M059J (cell line): ENCODE results near the gene EDEM2. TPM values are rescaled to one million over a fixed set of nuclear protein-coding genes. Genes with fewer than 3 reads are reported as not detected.
"Not testable (repeated sequence)": the region's sequence is repeated elsewhere in the genome, so short reads cannot be mapped to it uniquely, and the experiment has no call there.

ENCODE experiments used
- DNase-seq: peaks from one replicate; pipeline ENCODE4 v3.0.0-alpha.2; 2012; ENCODE audit warnings: low read depth
- total RNA-seq: library from RNA; depleted of rRNA; stranded (reverse); fragments of >200 nt; shearing (Covaris generic); gene quantifications from 2 replicates; pipeline ENCODE4 v1.2.3, GENCODE V29; 2014; rRNA removed

EDEM2 gene, protein sequence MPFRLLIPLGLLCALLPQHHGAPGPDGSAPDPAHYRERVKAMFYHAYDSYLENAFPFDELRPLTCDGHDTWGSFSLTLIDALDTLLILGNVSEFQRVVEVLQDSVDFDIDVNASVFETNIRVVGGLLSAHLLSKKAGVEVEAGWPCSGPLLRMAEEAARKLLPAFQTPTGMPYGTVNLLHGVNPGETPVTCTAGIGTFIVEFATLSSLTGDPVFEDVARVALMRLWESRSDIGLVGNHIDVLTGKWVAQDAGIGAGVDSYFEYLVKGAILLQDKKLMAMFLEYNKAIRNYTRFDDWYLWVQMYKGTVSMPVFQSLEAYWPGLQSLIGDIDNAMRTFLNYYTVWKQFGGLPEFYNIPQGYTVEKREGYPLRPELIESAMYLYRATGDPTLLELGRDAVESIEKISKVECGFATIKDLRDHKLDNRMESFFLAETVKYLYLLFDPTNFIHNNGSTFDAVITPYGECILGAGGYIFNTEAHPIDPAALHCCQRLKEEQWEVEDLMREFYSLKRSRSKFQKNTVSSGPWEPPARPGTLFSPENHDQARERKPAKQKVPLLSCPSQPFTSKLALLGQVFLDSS
- 54.5 and 80.3 TPM in 2 replicates for total RNA-seq

DNA sequence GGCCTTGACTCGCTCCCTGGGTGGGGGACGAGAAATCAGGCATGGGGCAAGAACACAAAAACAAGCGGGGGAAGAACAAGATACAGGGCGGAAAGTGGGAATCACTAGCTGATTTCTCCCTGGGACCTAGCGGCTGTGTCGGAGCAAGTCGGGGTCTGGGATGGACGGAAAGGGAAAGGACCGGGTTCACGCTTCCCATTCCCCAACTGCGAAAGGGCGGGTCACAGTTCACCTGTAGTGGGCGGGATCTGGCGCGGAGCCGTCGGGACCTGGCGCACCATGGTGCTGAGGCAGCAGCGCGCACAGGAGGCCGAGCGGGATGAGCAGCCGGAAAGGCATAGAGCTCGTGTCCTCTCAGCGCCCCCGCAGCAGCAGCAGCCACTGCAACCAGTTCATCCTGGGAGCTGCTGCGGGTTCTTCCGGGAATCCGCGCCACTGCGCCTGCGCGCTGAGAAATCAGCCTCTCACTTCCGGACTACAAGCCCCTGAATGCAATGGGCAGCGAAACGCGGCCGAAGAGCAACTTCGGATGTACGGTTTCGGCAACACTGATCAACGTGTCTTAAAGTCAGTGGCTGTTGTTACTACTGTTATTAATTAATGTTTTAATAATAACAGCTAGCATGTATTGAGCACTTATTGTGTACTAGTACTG lies at the start of gene EDEM2:
EDEM2 (minus strand) TSS at position 417 of the 655 bp plus-strand sequence; CDS start at position 339, 78 bp downstream.
- DNase-seq, result peak; percentile 97

DNA sequence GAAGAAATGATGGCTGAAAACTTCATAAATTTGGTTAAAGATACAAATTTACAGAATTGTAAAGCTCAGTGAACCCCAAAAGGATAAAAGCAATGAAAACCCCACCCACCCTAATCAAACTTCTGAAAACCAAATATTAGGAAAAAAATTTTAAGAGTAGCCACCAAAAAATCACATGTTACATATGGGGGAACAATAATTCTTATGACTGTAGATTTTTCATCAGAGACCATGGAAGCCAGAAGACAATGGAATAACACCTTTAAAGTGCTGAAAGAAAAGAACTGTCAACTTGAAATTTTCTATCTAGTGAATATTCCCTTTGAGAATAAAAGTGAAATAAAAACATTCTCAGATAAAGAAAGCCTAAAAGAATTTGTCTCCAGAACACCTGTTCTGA lies 49.2 kb upstream of the EDEM2 start:
- peak; percentile 43 for DNase-seq

DNA sequence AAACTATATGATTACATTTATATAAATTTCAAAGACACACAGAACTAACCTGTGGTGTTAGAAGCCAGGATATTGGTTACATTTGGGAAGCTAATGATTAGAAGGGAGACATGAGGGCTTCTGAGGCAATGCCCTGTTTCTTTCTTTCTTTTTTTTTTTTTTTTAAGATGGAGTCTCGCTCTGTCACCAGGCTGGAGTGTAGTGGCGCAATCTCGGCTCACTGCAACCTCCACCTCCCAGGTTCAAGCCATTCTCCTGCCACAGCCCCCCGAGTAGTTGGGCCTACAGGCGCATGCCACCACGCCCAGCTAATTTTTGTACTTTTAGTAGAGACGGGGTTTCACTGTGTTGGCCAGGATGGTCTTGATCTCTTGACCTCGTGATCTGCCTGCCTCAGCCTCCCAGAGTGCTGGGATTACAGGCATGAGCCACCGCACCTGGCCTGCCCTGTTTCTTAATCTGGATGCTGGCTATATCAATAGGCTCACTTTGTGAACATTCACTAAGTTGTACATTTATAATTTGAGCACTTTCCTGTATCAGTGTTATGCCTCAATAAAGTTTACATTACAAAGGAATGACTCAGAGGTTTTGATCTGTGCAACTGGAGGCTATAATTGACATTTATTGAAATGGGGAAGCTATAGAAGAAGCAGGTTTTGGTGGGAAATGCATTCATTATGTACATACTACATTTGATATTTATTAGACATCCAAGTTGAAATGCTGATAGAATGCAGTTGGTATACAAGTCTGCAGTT lies 46.1 kb upstream of the EDEM2 start:
- DNase-seq, result not testable (repeated sequence)

DNA sequence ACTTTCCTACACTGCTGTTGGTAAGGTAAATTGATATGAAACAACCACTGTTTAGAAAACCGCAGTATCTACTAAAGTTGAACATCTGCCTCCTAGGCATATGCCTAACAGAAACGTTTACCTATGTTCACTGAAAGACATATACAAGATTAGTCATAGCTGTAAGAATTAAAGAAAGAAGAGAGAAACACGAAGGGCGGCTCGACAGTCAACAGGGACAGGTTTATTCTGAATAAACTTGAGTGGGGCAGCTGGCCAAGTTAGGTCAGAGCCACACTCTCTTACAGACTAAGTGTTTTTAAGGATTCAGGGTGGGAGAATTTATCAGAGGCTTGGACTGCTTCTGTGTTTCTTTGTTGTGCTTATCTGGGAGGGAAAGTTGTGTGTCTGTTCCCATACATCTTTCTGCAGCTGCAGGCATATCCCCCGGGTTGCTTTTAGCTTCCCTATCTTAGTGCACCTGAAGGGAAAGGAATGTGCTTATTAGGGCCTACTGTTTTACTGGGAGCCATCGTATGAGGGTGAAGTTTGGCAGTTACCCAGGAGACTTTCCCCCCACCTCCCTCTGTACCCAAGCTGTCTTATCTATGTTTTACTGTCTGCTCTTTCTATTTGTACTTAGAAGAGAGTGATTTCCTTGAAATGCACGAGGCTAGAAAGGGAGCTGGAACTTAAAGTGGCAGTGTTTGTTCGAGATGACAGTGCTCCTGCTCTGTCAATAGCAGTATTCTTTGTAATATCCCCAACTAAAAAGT lies 45.2 kb upstream of the EDEM2 start:
- no peak for DNase-seq

DNA sequence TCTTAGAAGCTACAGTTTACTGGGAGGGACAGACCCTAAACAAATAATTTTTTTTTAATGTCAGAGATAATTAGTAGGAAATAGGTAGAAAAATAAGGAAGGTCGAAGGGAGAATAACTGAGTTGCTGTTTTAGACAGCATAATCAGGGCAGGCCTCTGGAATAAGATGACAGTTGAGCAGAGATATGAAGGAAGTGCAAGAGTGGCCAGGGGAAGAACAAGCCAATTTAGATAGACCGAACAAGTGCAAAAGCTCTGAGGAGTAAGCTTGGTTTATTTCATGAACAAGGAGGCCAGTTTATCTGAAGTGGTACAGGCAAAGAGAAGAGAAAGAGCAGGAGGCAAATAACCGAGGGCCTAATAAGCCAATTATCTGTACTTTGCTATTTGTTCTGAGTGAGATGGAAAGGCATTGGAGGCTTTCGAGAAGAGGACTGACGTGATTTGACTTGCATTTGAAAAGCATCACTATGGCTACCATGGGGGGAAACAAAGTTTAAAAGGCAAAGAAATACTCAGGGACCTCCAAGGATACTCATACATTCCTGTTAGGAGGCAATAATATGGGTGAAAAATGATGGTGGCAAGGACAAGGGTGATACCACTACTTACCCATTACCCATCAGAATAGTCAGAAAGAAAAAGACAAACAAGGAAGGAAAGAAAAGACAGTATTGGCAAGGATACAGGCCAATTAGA lies 44.4 kb upstream of the EDEM2 start:
- DNase-seq, result no peak

DNA sequence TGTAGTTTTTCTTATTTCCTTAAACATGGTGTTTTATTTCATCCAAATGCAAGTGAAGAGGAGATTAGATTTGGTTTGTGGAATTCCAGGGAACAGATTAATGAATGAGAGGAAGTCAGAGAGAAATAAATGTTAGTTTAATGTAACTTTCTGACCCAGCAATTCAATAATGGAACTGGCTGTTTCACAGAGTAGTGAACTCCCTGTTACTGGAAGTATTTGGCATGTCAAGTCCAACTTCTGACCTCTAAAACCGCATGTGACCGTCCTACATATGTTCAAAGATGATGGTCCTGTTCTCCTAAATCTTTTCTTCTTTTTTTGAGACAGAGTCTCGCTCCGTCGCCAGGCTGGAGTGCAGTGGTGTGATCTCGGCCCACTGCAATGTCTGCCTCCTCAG lies 43.4 kb upstream of the EDEM2 start:
- no peak for DNase-seq

DNA sequence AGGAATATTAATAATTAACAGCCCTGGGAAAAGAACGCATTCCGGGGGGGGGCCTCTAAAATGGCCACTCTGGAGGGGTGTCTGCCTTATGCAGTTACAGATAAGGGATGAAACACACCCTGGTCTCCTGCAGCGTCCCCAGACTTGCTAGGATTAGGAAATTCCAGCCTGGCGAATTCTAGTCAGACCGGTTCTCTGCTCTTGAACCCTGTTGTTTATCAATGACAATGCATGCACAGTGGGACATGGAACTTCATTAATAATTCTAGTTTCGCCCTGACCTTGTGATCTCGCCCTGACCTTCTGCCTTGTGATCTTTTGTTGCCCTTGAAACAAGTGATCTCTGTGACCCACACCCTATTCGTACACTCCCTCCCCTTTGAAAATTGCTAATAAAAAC lies 42.1 kb upstream of the EDEM2 start:
- not testable (repeated sequence) for DNase-seq

DNA sequence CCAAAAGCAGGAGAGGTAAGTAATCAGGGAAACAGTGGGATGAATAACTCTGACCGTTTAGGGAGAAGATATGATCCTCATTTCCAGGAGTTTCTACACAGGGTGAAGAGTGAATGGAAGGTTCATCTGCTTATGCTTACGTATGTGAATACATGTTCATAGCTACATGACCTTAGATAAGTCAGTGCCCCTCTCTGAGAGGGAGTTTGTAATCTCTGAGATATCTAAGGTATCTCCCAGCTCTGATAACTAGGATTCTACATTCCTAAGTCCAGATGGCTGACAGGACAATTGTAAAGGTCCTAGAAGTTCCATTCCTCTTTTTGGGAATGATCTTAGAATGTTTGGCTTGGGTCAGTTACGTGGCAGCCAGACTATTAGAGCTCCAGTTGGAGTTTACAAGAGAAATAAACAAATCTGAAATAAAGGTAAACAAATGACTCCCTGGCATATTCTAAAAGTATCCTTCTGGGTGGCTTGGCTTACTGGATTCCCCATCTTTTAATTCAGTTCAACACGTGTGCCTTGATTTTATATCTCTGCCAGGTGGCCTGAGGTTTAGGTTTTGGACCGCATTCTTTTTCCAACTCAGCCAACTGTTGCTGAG lies 40.6 kb upstream of the EDEM2 start:
- DNase-seq, result peak; percentile 51

DNA sequence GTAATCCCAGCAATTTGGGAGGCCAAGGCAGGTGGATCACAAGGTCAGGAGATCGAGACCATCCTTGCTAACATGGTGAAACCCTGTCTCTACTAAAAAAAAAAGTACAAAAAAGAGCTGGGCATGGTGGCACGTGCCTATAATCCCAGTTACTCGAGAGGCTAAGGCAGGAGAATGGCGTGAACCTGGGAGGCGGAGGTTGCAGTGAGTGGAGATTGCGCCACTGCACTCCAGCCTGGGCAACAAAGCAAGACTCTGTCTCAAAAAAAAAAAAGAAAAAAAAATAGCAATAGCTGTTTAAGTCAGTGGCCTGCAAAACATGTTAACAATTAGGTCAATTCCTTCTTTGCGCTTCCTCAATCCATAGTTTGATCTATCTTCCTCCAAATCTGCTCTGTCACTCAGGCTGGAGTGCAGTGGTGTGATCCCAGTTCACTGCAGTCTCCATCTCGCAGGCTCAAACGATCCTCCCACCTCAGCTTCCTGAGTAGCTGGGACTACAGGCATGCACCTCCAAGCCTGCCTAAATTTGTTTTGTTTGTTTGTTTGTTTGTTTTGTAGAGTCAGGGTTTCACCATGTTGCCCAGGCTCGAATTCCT lies 39.7 kb upstream of the EDEM2 start:
- DNase-seq, result not testable (repeated sequence)

DNA sequence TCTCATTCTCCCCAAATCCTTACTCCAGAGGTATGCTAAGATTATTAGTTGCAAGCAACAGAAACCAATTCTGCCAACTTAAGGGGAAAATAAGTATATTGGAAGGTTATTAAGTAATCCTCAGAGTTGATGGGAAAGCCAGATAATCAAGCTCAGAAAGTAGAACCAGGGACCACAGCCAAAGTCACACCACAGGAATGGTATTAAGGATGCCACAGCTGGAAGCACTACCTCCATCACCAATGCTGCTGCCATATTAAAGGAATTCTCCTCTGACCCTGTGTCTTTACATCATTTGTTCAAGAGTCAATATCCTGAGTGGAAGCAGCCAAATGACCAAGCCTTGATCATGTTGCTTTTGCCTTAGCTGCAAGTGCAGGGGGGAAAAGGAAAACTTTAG lies 34.6 kb upstream of the EDEM2 start:
- no peak for DNase-seq

DNA sequence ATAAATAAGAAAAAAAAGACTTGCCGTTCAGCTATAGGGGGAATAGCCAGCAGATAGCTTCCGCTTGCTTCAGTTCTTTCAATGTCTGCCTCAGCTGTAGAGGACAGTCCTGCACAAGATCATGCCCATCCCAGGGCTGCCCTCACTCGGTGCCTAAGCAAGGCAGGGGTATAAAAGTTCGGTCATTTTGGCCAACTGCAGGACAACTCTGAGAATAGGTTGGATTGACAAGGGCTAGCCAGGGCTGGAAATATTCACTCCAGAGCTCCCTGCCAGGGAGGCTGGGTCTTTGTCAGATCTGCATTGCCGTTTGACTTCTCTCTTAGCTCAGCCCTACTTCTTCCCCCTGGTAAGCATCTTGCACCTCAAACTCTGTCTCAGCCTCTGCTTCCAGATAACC lies 33.1 kb upstream of the EDEM2 start:
- DNase-seq, result no peak

DNA sequence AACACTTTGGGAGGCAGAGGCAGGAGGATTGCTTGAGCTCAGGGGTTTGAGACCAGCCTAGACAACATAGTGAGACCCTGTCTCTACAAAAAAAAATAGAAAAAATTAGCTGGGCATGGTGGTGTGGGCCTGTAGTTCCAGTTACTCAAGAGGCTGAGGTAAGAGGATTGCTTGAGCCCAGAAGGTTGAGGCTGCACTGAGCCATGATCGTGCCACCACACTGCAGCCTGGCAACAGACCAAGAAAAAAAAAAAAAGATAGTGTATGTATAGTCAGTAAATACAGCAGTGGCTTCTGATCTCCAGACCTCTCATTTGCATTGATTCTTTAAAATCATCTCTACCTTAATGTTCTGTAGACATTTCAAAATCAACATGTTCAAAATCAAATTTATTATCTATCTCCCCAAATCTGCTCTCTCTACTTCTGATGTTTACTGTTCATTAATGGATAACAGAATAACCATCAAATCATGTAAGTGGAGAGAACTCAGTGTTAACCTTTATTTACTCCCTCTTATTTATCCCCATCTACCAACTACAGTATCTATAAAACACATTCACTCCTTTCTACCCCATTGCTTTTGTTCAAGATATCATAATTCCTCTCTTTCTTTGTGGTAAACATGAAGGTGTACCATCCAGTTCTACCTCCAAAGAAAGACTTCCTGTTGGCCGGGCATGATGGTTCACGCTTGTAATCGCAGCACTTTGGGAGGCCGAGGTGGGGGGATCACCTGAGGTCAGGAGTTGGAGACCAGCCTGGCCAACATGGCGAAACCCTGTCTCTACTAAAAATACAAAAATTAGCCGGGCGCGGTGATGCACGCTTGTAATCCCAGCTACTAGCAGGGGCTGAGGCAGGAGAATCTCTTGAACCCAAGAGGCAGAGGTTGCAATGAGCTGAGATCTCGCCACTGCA lies 32.4 kb upstream of the EDEM2 start:
- no peak for DNase-seq

DNA sequence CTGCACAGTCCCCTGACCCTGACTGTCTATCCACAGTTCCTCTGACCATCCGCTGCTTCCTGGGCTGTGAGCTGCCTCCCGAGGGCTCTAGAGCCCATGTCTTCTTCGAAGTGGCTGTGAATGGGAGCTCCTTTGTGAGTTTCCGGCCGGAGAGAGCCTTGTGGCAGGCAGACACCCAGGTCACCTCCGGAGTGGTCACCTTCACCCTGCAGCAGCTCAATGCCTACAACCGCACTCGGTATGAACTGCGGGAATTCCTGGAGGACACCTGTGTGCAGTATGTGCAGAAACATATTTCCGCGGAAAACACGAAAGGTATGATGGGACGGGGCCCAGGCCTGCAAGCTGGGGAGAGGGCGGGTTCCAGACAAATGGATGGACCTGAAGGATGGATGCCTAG lies 29.0 kb upstream of the EDEM2 start:
- DNase-seq, result no peak

DNA sequence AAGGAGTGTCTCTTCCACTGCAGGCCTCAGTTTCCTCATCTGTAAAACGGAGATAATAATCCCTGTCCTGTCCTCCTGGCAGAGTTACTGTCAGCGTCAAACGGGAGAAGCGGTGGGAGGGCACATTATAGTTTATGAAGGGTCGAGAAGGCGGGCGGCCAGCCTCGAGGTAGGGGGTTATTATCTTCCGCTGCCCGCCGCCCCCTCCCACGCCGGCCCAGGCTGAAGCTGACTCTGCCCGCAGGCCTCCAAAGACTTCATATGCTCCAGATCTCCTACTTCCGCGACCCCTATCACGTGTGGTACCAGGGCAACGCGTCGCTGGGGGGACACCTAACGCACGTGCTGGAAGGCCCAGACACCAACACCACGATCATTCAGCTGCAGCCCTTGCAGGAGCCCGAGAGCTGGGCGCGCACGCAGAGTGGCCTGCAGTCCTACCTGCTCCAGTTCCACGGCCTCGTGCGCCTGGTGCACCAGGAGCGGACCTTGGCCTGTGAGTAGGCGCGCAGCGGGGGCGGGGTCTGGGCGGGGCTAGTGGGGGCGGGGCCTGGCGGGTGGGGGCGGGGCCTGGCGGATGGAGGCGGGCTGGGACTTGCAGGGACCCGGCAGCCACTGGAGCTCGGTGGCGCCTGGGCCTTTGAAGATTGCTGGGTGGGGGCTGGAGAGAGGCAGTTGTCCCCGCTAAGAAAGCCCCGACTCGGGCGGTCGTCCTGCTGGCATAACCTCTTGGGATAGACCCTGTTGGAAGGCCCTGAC lies 27.5 kb upstream of the EDEM2 start:
- DNase-seq, result no peak

DNA sequence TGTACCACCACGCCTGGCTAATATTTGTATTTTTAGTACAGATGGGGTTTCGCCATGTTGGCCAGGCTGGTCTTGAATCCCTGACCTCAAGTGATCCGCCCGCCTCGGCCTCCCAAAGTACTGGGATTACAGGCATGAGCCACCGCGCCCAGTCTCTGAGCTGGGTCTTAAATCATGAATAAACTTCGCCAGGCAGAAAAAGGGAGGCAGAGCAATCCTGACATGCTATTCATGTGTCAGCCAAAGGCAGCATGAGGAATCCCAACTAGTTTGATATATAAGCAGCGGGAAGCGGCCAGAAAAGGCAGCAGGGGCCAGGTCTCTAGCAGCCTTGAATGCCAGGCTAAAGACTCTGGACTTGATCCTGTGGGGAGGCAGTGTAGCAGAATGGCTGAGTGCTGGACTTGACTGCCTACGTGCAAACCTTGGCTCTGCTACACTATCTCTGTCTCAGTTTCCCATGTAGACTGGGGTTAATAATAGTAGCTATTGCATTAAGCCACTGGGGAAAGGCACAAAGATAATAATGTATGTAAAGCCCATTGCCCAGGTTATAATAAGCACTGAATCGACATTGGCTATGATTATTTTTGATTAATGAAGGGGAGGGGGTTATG lies 26.5 kb upstream of the EDEM2 start:
- DNase-seq, result no peak

DNA sequence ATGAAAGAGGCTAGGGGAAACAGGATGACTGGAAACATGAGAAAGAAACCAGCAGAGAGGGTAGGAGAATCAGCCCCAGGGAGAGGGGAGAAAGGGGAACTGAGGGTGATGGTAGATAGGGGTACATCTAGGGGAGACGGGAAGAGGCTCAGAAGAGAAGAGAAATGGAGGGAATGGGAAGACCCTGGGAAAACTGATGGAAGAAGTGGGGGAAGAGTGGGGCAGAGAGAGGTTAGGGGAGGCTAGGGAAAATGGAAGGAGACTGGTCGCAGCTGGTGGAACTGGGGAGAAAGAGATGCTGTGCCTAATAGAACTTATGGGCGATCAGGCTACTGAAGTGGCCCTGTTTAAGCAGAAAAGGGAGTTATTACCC lies 25.3 kb upstream of the EDEM2 start:
- no peak for DNase-seq

DNA sequence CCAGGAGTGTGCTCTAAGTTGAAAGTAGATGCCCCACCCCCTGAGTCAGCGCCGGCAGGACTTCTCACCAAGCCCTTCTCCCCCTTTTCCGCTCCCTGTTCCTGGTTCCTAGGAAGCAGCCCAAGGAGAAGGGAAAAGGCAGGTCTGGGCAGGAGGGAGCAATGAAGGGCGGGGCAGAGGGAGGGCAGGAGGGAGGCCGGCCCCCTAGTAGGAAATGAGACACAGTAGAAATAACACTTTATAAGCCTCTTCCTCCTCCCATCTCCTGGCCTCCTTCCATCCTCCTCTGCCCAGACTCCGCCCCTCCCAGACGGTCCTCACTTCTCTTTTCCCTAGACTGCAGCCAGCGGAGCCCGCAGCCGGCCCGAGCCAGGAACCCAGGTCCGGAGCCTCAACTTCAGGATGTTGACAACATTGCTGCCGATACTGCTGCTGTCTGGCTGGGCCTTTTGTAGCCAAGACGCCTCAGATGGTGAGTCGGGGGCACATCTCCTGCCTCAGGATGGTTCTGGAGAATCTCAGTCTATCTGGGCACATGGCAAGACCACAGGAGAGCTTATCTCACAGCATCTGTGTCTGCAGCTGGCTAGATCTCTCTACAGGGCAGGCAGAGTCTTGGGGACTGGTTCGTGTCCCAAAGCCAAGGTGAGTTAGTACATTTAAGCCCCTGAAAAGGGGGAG lies 24.8 kb upstream of the EDEM2 start, which contains the start of gene PROCR:
PROCR (plus strand) TSS at position 320 of the 681 bp plus-strand sequence; CDS start at position 403, 83 bp downstream.
- peak; percentile 99 for DNase-seq
